GM12875 (cell line): ENCODE data around the gene SARDH.

Experiments
- H3K4me3 ChIP-seq: one replicate; pipeline ENCODE4 v1.5.1; 2011; ENCODE audit warnings: low read depth, low read length, control low read depth
- TF ChIP-seq, protein P1 (sequence below): IDR thresholded peaks from 2 replicates; pipeline ENCODE4 v1.5.1; 2011; ENCODE audit warnings: low read depth, mild to moderate bottlenecking, control low read depth, inconsistent platforms, low read length, moderate library complexity, borderline replicate concordance; ENCODE audit not compliant: insufficient read depth

SARDH gene

DNA sequence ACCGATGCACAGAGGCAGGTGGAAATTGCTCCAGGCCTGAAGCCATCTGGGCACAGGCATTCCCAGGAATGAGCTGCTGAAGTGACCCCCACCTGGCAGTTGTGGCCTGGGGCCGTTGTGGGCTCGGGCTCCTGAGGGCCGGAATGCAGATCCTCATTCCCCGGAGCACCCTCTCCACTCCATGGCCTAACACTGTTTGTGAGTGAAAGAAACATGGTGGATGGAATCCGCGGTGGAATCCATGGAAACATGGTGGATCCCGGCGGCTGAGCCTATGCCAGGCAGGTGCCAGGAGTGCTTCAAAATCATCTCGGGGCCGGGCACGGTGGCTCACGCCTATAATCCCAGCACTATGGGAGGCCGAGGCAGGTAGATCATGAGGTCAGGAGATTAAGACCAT lies 3.6 kb upstream of the SARDH start:
- TF ChIP-seq, protein P1, sequence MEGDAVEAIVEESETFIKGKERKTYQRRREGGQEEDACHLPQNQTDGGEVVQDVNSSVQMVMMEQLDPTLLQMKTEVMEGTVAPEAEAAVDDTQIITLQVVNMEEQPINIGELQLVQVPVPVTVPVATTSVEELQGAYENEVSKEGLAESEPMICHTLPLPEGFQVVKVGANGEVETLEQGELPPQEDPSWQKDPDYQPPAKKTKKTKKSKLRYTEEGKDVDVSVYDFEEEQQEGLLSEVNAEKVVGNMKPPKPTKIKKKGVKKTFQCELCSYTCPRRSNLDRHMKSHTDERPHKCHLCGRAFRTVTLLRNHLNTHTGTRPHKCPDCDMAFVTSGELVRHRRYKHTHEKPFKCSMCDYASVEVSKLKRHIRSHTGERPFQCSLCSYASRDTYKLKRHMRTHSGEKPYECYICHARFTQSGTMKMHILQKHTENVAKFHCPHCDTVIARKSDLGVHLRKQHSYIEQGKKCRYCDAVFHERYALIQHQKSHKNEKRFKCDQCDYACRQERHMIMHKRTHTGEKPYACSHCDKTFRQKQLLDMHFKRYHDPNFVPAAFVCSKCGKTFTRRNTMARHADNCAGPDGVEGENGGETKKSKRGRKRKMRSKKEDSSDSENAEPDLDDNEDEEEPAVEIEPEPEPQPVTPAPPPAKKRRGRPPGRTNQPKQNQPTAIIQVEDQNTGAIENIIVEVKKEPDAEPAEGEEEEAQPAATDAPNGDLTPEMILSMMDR = no peak
- H3K4me3 ChIP-seq = no peak overlapping the region

DNA sequence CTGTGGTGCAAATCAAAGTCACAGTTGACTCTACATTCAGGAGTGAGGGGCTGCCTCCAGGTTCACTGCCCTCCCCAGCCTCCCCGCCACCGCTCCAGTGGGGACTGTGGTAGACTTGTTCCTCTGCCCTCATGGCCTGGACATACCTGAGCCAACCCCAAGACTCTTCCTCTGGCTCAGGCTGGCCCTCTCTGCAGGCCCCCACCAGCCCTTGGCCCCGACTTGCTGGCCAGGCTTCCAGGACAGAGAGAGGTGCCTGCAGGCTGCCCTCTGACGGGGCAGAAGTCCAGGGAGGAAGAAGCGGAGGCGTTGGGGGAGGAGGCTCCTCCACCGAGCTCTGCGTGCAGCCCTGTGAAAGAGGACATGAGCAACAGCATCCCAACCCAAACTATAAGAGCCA lies 2.8 kb upstream of the SARDH start:
- H3K4me3 ChIP-seq = no peak overlapping the region
- TF ChIP-seq, protein P1 = no peak

DNA sequence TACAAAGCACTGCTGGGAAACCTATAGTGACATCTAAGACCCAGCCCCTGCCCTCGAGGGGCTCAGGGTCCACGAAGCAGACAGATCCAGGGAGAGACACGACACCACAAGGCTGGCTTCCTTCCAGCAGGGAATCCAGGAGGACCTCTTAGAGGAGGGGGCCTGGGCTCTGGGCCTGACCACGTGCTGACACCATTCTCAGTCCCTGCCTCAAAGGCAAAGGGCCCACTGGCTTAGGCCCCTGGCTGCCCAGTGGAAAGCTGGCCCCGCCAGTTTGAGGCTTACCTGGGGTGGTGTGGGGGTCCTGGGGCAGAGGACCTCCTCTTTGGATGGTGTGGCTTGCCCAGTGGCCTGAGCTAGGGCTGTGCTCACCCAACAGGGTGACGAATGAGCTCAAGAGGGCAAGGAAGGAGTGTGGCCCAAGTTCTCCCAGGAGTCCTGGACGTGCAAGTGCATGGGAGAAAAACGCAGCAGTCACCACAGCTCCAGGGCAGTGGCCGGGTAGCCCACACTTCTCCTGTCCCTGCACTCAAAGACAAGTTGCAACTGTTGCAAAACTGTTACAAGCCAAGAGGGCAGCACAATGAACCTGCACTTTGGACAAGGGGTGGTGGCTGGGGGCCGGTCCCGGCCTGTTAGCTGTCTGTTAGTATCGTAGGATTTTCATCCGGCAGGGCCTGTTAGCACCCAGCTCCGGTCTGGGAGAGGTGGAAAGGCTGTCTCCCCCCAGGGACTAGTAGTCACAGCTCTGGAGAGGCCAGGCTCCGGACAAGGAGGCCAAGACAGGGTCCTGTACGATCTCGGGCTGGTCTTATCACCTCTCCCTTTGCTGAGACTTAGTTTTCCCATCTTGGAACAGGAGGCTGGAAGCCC lies 1.5 kb upstream of the SARDH start:
- no peak overlapping the region for H3K4me3 ChIP-seq
- TF ChIP-seq, protein P1 = no peak

DNA sequence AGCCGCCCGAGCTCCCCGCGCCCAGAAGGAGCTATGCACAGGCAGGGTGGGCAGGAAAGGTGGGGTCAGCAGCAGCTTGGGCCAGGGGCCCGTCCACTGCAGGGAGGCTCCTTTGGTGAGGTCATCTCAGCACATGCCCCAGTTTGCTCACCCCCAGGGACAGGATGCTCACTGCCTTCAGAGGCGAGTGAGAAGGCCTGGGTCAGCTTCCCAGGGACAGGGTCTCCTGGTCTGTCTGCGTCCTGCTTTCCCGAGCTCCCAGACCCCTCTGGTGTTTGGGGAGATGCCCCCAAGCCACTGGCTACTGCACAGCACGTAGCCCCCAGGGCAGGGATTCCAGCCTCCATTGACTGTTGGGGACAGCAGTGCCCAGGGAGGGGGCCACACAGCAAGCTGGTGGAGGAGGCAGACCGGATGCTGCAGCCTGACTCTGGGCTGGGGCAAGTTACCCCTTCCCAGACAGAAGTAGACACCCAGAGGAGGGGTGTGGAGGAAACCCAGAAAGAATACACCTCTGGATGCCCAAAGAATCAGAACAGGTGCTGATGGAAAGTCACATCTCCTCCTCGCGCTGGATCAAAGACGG lies 581 bp upstream of the SARDH start:
- no peak overlapping the region for H3K4me3 ChIP-seq
- TF ChIP-seq, protein P1 = no peak

DNA sequence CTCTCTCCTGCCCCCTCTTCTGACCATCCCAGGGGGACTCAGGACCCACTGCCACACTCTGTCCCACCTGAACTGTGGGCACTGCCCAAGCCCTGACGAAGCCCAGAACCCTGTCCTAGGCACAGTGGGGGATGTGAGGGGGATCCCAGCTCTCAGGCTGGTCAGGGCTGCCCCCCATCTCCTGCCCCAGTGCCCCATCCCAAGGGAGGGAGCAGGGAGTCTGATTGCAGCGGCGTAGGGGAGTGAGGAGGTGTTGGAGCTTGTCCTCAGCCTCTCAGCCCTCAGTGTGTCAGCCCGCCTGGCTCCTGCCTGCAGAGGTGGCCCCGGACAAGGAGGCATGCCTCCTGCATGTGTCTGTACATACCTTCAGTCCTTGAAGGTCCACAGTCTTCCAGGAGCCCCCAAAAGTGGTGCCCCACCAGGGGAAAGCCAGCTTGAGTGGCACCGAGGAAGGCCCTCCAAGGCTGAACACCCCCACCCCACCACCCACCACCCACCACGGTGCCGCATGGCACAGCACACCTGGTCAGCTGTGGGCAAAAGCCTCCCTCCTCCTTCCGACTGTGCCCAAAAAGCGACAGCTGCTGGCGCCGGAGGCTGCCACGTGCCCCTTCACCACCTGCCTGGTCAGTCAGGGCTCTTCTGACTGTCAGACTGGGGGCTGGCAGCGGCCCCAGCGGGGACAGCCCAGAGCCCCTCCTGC lies 930 bp downstream of the SARDH start:
- TF ChIP-seq, protein P1 = no peak
- H3K4me3 ChIP-seq = no peak overlapping the region

DNA sequence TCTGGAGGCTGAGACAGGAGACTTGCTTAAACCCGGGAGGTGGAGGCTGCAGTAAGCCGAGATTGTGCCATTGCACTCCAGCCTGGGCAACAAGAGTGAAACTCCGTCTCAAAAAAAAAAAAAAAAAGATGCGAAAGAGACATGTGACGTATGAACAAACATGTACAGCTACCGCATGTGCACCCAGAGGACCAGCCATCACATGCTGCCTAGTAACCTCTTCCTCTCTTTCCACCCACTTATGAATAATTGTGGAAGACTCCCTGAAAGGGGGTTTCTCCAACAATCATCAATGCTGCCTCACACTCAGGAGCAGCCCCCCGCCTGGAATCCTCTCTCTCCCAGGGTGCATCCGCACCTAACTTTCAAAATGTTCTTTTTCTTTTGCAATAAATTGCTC lies 2.2 kb downstream of the SARDH start:
- H3K4me3 ChIP-seq = no peak overlapping the region
- TF ChIP-seq, protein P1 = no peak

DNA sequence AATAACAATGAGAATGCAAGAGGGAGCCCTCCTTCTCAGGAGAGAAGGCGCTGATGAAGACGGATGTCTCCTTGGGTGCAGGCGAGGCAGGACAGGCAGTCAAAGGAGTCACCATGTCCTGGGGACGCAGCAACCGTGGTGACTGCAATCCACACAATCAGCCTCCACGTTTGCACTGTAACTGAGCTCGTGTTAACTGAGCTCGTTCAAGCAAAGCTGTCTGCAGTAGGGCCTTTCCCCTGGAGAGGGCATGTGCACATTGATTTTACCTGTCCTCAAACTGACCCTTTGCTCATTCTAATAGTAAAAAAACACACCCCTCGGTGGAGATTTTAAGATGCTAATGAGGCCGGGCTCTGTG lies 2.8 kb downstream of the SARDH start:
- TF ChIP-seq, protein P1 = 0 out of 2 replicates have a peak, but pooled peaks have one; percentile 6
- H3K4me3 ChIP-seq = no peak overlapping the region
